B cell (primary cell): Measurements from ENCODE around the gene SLC44A4.

Source experiments
- EZH2 ChIP-seq: IDR thresholded peaks from 2 replicates; pipeline ENCODE4 v1.6.1; 2012; ENCODE audit warnings: borderline replicate concordance, low read depth, mild to moderate bottlenecking, moderate library complexity, low read length; ENCODE audit not compliant: insufficient read depth, poor library complexity, severe bottlenecking
- TF ChIP-seq, protein P1 (sequence below): fragments of 200-600 bp; IDR thresholded peaks from one replicate; pipeline ENCODE4 v1.8.0; 2022; ENCODE audit warnings: antibody characterized with exemption, mild to moderate bottlenecking

DNA sequence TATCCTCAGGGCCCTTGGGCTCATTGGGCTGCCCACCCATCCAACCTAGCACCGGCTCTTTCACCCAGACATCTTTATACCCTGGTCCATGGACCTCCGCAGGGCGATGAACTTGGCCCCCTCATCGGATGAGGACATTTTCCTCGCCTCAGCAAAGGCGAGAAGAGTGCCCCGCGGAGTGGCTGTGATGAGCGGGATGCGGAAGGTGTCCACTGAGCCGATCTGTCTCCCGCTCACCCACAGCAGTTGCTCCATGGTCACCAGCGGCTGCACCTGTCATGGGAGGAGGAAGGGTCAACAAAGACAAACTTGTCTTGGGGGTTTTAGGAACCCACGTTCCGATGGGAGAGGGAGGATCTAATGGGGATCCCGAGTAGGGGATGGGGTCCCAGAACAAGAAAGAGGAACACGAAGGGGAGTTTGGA, 16.9 kb downstream of the SLC44A4 start:
- TF ChIP-seq, protein P1, sequence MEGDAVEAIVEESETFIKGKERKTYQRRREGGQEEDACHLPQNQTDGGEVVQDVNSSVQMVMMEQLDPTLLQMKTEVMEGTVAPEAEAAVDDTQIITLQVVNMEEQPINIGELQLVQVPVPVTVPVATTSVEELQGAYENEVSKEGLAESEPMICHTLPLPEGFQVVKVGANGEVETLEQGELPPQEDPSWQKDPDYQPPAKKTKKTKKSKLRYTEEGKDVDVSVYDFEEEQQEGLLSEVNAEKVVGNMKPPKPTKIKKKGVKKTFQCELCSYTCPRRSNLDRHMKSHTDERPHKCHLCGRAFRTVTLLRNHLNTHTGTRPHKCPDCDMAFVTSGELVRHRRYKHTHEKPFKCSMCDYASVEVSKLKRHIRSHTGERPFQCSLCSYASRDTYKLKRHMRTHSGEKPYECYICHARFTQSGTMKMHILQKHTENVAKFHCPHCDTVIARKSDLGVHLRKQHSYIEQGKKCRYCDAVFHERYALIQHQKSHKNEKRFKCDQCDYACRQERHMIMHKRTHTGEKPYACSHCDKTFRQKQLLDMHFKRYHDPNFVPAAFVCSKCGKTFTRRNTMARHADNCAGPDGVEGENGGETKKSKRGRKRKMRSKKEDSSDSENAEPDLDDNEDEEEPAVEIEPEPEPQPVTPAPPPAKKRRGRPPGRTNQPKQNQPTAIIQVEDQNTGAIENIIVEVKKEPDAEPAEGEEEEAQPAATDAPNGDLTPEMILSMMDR = no peak
- no peak for TF ChIP-seq EZH2
